H1 (cell line): ENCODE data around the gene UNC5B. TPM values are rescaled to one million over a fixed set of nuclear protein-coding genes. Genes with fewer than 3 reads are reported as not detected.

Experiments used
- CTBP2 ChIP-seq: IDR thresholded peaks from 2 replicates; pipeline ENCODE4 v1.7.0; 2011; ENCODE audit warnings: borderline replicate concordance, mild to moderate bottlenecking, moderate library complexity, mixed read lengths, low read length; ENCODE audit not compliant: insufficient read depth, insufficient read length
- CTCF ChIP-seq, 3 experiments: IDR thresholded peaks; 1 replicate in 2 of 3; 2 replicates in 1 of 3; pipeline versions ENCODE4 v1.5.1 to v1.6.1; 2011; ENCODE audit warnings: low read length in 3 of 3, mild to moderate bottlenecking in 3 of 3, inconsistent platforms in 2 of 3, low read depth in 1 of 3, moderate library complexity in 1 of 3; ENCODE audit not compliant: insufficient read depth in 1 of 3; ENCODE audit errors: control extremely low read depth in 1 of 3
- HDAC6 ChIP-seq: IDR thresholded peaks from one replicate; pipeline ENCODE4 v1.7.1; 2012; ENCODE audit warnings: low read depth, mild to moderate bottlenecking, inconsistent platforms, low read length, moderate library complexity
- KDM1A ChIP-seq: fragments of 200-600, 300-600 bp; sonication (generic); IDR thresholded peaks from 2 replicates; pipeline ENCODE4 v1.7.1; 2016; ENCODE audit warnings: mild to moderate bottlenecking, low read length, borderline replicate concordance
- MAX ChIP-seq: IDR thresholded peaks from 2 replicates; pipeline ENCODE4 v1.6.1; 2012; ENCODE audit warnings: inconsistent platforms
- NANOG ChIP-seq: IDR thresholded peaks from 2 replicates; pipeline ENCODE4 v1.6.1; 2011; ENCODE audit warnings: low read length, low read depth, mild to moderate bottlenecking, inconsistent platforms; ENCODE audit not compliant: insufficient read depth, poor library complexity, severe bottlenecking
- SP4 ChIP-seq: IDR thresholded peaks from 2 replicates; pipeline ENCODE4 v1.6.1; 2012; ENCODE audit warnings: low read length, inconsistent platforms
- USF2 ChIP-seq: IDR thresholded peaks from 2 replicates; pipeline ENCODE4 v1.6.1; 2011; ENCODE audit warnings: low read length, improper control_type of control experiment
- polyA plus RNA-seq, 7 experiments: library from polyadenylated mRNA; depleted of rRNA in 3 of 7; stranded (reverse) in 5 of 7; unstranded in 2 of 7; fragments of >200 nt in 5 of 7; fragments of 200-250 nt in 2 of 7; gene quantifications; 1 replicate in 5 of 7; 2 replicates in 1 of 7; 4 replicates in 1 of 7; pipeline versions ENCODE4 v1.2.1 to v1.2.3, GENCODE V29; 2011 to 2013; ENCODE audit warnings: missing spikeins in 2 of 7, mixed read lengths in 2 of 7
- total RNA-seq: library from RNA; stranded (reverse); fragmentation: NEBNext Ultra II Directional; extraction: Animal tissue kit (Norgen Biotek cat#: 25700); gene quantifications from 2 replicates; pipeline ENCODE4 v1.2.1, GENCODE V29; 2021

The UNC5B gene
- total and polyA plus RNA-seq, 2 of the 8 experiments (the other 6 are each of a cell fraction or from before 2014, with no cell fraction given): 27.9 to 31.8 TPM

- no peak for TF ChIP-seq KDM1A
- TF ChIP-seq MAX: no peak
- TF ChIP-seq CTBP2: no peak
- TF ChIP-seq NANOG: no peak
- TF ChIP-seq SP4: no peak
- no peak for TF ChIP-seq CTCF (IDR thresholded peaks at IDR 0.05; ENCODE audit: control extremely low read depth in 1 of 3, insufficient read depth in 1 of 3, low read depth in 1 of 3, low read length in 3 of 3)
- no peak for TF ChIP-seq HDAC6
- TF ChIP-seq USF2: no peak
These were observed 107.5 kb downstream of the UNC5B start (continued) for GRCh38 chr10:71319800-71320392.
